ENCODE measurements around the gene ILK. TPM values are rescaled to one million over a fixed set of nuclear protein-coding genes. Genes with fewer than 3 reads are reported as not detected.

Gene ILK
- polyA plus RNA-seq (2013, experiment 1 of 2), result 309 TPM
- polyA plus RNA-seq (2013, experiment 2 of 2), result 311 TPM

GRCh38 chr11:6603287-6604080, at the start of gene ILK, which contains the start of gene RRP8:
Gene ILK (plus strand): TSS chr11:6603774. CDS start chr11:6604272, 498 bp downstream.
Gene RRP8 (minus strand): TSS chr11:6603616. CDS start chr11:6603502, 114 bp downstream.
- peak within 1 kb of the TSS; percentile 48 for H4K91ac ChIP-seq (ENCODE audit: low read length)
- peak within 1 kb of the TSS; percentile 85 to 98 for H3K4me3 ChIP-seq (ENCODE audit: insufficient read depth in 1 of 2, low read depth in 1 of 2, low read length in 2 of 2)
- H2BK120ac ChIP-seq (ENCODE audit: low read depth, low read length), result peak within 1 kb of the TSS; percentile 35
- H2AK5ac ChIP-seq (ENCODE audit: low read length, severe bottlenecking), result peak within 1 kb of the TSS; percentile 49
- peak within 1 kb of the TSS; percentile 2 for H2BK15ac ChIP-seq (ENCODE audit: low read depth, poor library complexity, severe bottlenecking)
- H3K27me3 ChIP-seq (ENCODE audit: control insufficient read depth in 1 of 2, insufficient read depth in 1 of 2, low read length in 2 of 2), result no peaks in the 10 kb centered on the region
- peak within 1 kb of the TSS; percentile 93 for H3K9ac ChIP-seq (ENCODE audit: low read length)
- DNase-seq, result peak; percentile 92
- H3K4me2 ChIP-seq (ENCODE audit: low read length, poor library complexity, severe bottlenecking), result peak within 1 kb of the TSS; percentile 74
- H3K4ac ChIP-seq (ENCODE audit: low read depth in 1 of 2, low read length in 2 of 2), result peak within 1 kb of the TSS; percentile 26 to 69
- peak within 1 kb of the TSS; percentile 78 for H2AFZ ChIP-seq (ENCODE audit: low read depth, low read length)
- H4K8ac ChIP-seq (ENCODE audit: low read length), result no peak within 1 kb of the TSS
- peak within 1 kb of the TSS; percentile 92 for H3K27ac ChIP-seq (ENCODE audit: low read length, poor library complexity, severe bottlenecking)
- H2BK5ac ChIP-seq (ENCODE audit: low read depth, low read length, poor library complexity, severe bottlenecking), result peak within 1 kb of the TSS; percentile 68
- WGBS, result 1% methylated on average over 67 of the region's 72 CpGs
- H3K23ac ChIP-seq (ENCODE audit: low read length in 2 of 2), result peak within 1 kb of the TSS in 1 of 2 experiments; percentile 80
- H3K36me3 ChIP-seq (ENCODE audit: control insufficient read depth in 1 of 2, insufficient read depth in 2 of 2, low read depth in 1 of 2, low read length in 2 of 2), result peaks cover 36 to 50% of the 10 kb centered on the region in 2 experiments
- peak within 1 kb of the TSS in 1 of 2 experiments; percentile 79 for H2BK12ac ChIP-seq (ENCODE audit: low read length in 2 of 2)
- peaks cover 17% of the 10 kb centered on the region for H3K4me1 ChIP-seq (ENCODE audit: control insufficient read depth, insufficient read depth, low read depth, low read length)
- H3K18ac ChIP-seq (ENCODE audit: low read depth in 1 of 2, low read length in 2 of 2), result peak within 1 kb of the TSS; percentile 71 to 82
- H3K14ac ChIP-seq (ENCODE audit: low read length in 2 of 2), result peak within 1 kb of the TSS in 1 of 2 experiments; percentile 96
- no peaks in the 10 kb centered on the region for H3K9me3 ChIP-seq (ENCODE audit: control insufficient read depth, low read length)
- H3K79me1 ChIP-seq (replicated peaks; ENCODE audit: low read length, poor library complexity, severe bottlenecking), result peaks cover 24% of the 10 kb centered on the region

- Histone ChIP-seq H3K4me3 (ENCODE audit: insufficient read depth in 1 of 2, low read depth in 1 of 2, low read length in 2 of 2) (no peak overlapping the region), H3K36me3 (ENCODE audit: control insufficient read depth in 1 of 2, insufficient read depth in 2 of 2, low read depth in 1 of 2, low read length in 2 of 2) (peaks cover 11 to 23% of the 10 kb centered on the region in 2 experiments), H3K27ac (ENCODE audit: low read length, poor library complexity, severe bottlenecking) (no peak overlapping the region), H3K4me1 (ENCODE audit: control insufficient read depth, insufficient read depth, low read depth, low read length) (peaks cover 9% of the 10 kb centered on the region), H3K23ac (ENCODE audit: low read length in 2 of 2) (no peak overlapping the region), H3K14ac (ENCODE audit: low read length in 2 of 2) (no peak overlapping the region), H3K4me2 (ENCODE audit: low read length, poor library complexity, severe bottlenecking) (no peak overlapping the region), H3K9me3 (ENCODE audit: control insufficient read depth, low read length) (no peaks in the 10 kb centered on the region), H2AFZ (ENCODE audit: low read depth, low read length) (no peak overlapping the region), H4K8ac (ENCODE audit: low read length) (no peak overlapping the region), H4K91ac (ENCODE audit: low read length) (no peak overlapping the region), H3K27me3 (ENCODE audit: control insufficient read depth in 1 of 2, insufficient read depth in 1 of 2, low read length in 2 of 2) (no peaks in the 10 kb centered on the region), H2BK15ac (ENCODE audit: low read depth, poor library complexity, severe bottlenecking) (no peak overlapping the region), H3K4ac (ENCODE audit: low read depth in 1 of 2, low read length in 2 of 2) (no peak overlapping the region), H3K9ac (ENCODE audit: low read length) (no peak overlapping the region), H3K18ac (ENCODE audit: low read depth in 1 of 2, low read length in 2 of 2) (no peak overlapping the region), H2BK12ac (ENCODE audit: low read length in 2 of 2) (no peak overlapping the region), H2AK5ac (ENCODE audit: low read length, severe bottlenecking) (peak overlapping the region; percentile 27), H2BK120ac (ENCODE audit: low read depth, low read length) (no peak overlapping the region), H2BK5ac (ENCODE audit: low read depth, low read length, poor library complexity, severe bottlenecking) (no peak overlapping the region), H3K79me1 (replicated peaks; ENCODE audit: low read length, poor library complexity, severe bottlenecking) (no peaks in the 10 kb centered on the region)
- no peak for DNase-seq
- 98% methylated on average over 5 of the region's 5 CpGs for WGBS
Observed at GRCh38 chr11:6554828-6555706, 48.5 kb upstream of the ILK start.

GRCh38 chr11:6556139-6556949, 47.2 kb upstream of the ILK start:
- 97% methylated on average over 9 of the region's 11 CpGs for WGBS

More at GRCh38 chr11:6556139-6556949, 47.2 kb upstream of the ILK start:
- no peaks in the 10 kb centered on the region for H3K9me3 ChIP-seq (ENCODE audit: control insufficient read depth, low read length)
- no peak overlapping the region for H3K4ac ChIP-seq (ENCODE audit: low read depth in 1 of 2, low read length in 2 of 2)
- H3K27me3 ChIP-seq (ENCODE audit: control insufficient read depth in 1 of 2, insufficient read depth in 1 of 2, low read length in 2 of 2), result no peaks in the 10 kb centered on the region
- no peak overlapping the region for H2BK15ac ChIP-seq (ENCODE audit: low read depth, poor library complexity, severe bottlenecking)
- peaks cover 9% of the 10 kb centered on the region for H3K4me1 ChIP-seq (ENCODE audit: control insufficient read depth, insufficient read depth, low read depth, low read length)
- H3K14ac ChIP-seq (ENCODE audit: low read length in 2 of 2), result no peak overlapping the region
- no peak overlapping the region for H2BK120ac ChIP-seq (ENCODE audit: low read depth, low read length)
- H2BK12ac ChIP-seq (ENCODE audit: low read length in 2 of 2), result no peak overlapping the region
- peaks cover 11 to 35% of the 10 kb centered on the region in 2 experiments for H3K36me3 ChIP-seq (ENCODE audit: control insufficient read depth in 1 of 2, insufficient read depth in 2 of 2, low read depth in 1 of 2, low read length in 2 of 2)
- no peak overlapping the region for H4K91ac ChIP-seq (ENCODE audit: low read length)
- DNase-seq, result no peak
- no peak overlapping the region for H2BK5ac ChIP-seq (ENCODE audit: low read depth, low read length, poor library complexity, severe bottlenecking)
- no peak overlapping the region for H3K23ac ChIP-seq (ENCODE audit: low read length in 2 of 2)
- no peak overlapping the region for H3K18ac ChIP-seq (ENCODE audit: low read depth in 1 of 2, low read length in 2 of 2)
- no peaks in the 10 kb centered on the region for H3K79me1 ChIP-seq (replicated peaks; ENCODE audit: low read length, poor library complexity, severe bottlenecking)
- no peak overlapping the region for H3K4me2 ChIP-seq (ENCODE audit: low read length, poor library complexity, severe bottlenecking)
- no peak overlapping the region for H3K9ac ChIP-seq (ENCODE audit: low read length)
- H4K8ac ChIP-seq (ENCODE audit: low read length), result no peak overlapping the region
- no peak overlapping the region for H2AK5ac ChIP-seq (ENCODE audit: low read length, severe bottlenecking)
- H3K4me3 ChIP-seq (ENCODE audit: insufficient read depth in 1 of 2, low read depth in 1 of 2, low read length in 2 of 2), result no peak overlapping the region
- no peak overlapping the region for H2AFZ ChIP-seq (ENCODE audit: low read depth, low read length)
- no peak overlapping the region for H3K27ac ChIP-seq (ENCODE audit: low read length, poor library complexity, severe bottlenecking)
